Dendritic cell treated with granulocyte-macrophage colony-stimulating factor and Interleukin-4, amounts not matched to agents 40 ng/mL and 50 ng/mL, for 4 days (primary cell): Measurements from ENCODE around the gene TBC1D5.

Experiments
- H3K27ac Mint-ChIP-seq: one replicate; pipeline ENCODE4 v1.8.0; 2022; ENCODE audit warnings: mild to moderate bottlenecking, mixed read lengths
- H3K27me3 Mint-ChIP-seq: one replicate; pipeline ENCODE4 v1.8.0; 2022; ENCODE audit warnings: mild to moderate bottlenecking, mixed read lengths
- H3K36me3 Mint-ChIP-seq: one replicate; pipeline ENCODE4 v1.8.0; 2022; ENCODE audit warnings: low read depth, mixed read lengths
- H3K4me1 Mint-ChIP-seq: one replicate; pipeline ENCODE4 v1.8.0; 2022; ENCODE audit warnings: low read depth, mixed read lengths
- H3K4me3 Mint-ChIP-seq: one replicate; pipeline ENCODE4 v1.8.0; 2022; ENCODE audit warnings: mild to moderate bottlenecking, moderate library complexity, mixed read lengths
- H3K9me3 Mint-ChIP-seq: one replicate; pipeline ENCODE4 v1.8.0; 2022; ENCODE audit warnings: mixed read lengths
- intact Hi-C: fragments of 100-400 bp; cut with micrococcal nuclease; formaldehyde crosslinking; loops from one replicate; pipeline ENCODE4 v1.15.0; 2022

The TBC1D5 gene

DNA sequence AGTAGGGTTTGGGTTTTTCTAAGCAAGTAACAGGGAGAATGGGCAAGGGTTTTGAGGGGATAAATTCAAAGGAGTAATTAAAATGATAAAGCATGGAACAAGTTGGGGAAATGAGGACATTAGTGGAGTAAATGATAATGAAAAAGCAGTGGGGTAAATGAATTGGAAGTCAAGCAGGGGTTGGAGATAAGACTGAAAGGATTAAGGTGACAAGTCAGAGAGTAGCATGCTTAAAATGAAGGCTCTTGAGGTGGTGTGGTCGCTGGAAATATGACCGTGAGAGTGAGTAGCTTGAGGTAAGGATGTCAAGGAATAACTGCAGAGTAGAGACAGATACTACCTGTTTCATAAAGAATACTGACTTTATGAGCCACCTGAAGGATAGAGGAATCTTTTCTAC, 408.5 kb downstream of the TBC1D5 start:
- Mint-ChIP-seq H3K4me3 (no peak overlapping the region), H3K4me1 (no peaks in the 10 kb centered on the region), H3K9me3 (no peaks in the 10 kb centered on the region), H3K27ac (no peak overlapping the region), H3K36me3 (peaks cover 1% of the 10 kb centered on the region), H3K27me3 (no peaks in the 10 kb centered on the region)
- intact Hi-C loops: no loop called here

DNA sequence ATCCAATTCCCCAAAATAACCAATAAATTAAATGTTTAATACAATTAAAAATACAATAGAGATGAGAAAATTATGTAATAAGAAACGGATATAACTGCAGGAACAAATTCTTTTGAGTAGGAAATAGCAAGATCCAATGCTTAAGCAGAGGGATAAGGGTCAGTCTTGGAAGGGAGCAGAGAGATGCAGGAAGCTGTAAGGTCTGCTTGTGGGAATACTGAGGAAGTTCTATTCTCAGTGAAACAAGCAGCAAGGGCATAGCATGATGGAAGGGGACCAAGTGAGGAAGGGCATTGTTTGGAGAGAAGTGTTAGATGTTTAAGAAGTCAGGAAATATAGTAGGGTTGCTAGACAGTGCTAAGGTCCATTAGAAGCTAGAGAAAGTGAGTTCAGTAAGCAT, 409.0 kb downstream of the TBC1D5 start:
- Mint-ChIP-seq H3K36me3 (peaks cover 6% of the 10 kb centered on the region), H3K4me3 (no peak overlapping the region), H3K27ac (no peak overlapping the region), H3K27me3 (no peaks in the 10 kb centered on the region), H3K4me1 (no peaks in the 10 kb centered on the region), H3K9me3 (no peaks in the 10 kb centered on the region)
- intact Hi-C loops: no loop called here

DNA sequence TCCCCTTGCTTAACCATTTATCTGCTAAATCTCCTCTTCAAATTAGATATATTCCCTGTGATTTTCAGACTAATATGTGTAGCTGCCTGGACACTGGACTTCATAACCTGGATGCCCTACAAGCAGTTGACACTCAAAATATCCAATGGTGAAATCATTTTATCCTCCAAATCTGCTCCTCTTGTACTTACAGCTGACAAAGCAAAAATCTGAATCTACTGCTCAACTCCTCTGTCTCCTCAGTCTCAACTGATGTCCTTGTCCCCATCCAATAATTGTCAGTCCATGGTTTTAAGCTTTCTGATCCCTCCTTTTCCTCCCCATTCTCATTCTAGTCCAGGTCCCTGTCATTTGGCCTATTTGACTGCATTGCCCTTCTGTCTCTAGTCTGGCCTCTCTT, 411.8 kb downstream of the TBC1D5 start:
- no peak overlapping the region for H3K4me3 Mint-ChIP-seq
- H3K27me3 Mint-ChIP-seq: no peaks in the 10 kb centered on the region
- H3K36me3 Mint-ChIP-seq: peaks cover 9% of the 10 kb centered on the region
- H3K27ac Mint-ChIP-seq: no peak overlapping the region
- no peaks in the 10 kb centered on the region for H3K9me3 Mint-ChIP-seq
- intact Hi-C loops: no loop called here
- H3K4me1 Mint-ChIP-seq: no peaks in the 10 kb centered on the region

DNA sequence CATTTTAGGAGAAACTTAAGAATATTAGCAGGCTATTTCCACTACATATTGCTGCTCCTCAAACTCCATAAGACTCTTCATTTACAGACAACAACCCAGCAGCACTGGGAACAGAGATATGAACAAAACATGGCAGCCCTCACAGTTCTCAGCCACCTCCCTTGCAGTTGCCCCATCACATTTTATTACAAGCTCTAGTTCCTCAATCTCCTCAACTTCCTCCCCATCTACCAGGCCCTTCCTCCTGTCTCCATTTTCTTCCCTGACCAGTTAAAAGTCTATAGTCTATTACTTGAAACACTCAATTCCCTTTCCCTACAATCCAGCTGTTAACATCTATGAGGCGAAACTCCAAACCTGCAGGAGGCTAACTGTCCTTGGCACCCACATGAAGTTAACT, 412.5 kb downstream of the TBC1D5 start:
- no peak overlapping the region for H3K4me3 Mint-ChIP-seq
- H3K9me3 Mint-ChIP-seq: no peaks in the 10 kb centered on the region
- no peaks in the 10 kb centered on the region for H3K27me3 Mint-ChIP-seq
- no peaks in the 10 kb centered on the region for H3K4me1 Mint-ChIP-seq
- no peak overlapping the region for H3K27ac Mint-ChIP-seq
- intact Hi-C loops: no loop called here
- H3K36me3 Mint-ChIP-seq: peaks cover 15% of the 10 kb centered on the region

DNA sequence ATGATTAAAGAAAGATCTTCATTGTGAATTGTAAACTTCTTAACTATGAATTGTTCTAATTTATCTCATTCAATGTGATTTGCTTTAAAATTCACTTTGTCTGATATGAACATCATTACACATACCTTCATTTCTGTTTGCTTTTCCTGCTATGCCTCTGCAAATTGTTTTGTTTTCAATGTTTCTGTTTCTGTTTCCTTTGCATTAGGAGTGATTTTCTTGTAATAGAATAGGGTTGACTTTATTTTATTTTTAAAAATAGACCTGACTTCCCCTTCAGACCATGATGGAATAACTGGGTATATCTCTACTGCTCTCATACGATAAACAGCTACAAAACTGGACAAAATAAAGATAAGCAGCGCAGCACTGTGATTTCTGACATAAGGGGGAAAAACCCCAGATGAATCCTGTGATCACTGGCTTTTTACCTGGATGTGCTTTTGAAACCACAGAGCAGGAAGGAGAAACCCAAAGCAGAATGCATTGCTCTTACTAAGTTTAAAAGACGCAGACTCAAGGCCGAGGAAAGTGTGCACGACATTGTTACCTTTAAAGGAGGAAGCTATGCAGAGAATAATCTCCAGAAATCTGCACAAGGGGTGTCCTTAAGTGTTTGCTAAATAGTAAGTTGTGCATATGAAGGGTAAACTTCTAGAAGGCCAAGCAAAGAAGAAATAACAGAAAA, 420.2 kb downstream of the TBC1D5 start:
- Mint-ChIP-seq H3K27ac (no peak overlapping the region), H3K9me3 (no peaks in the 10 kb centered on the region), H3K4me1 (peaks cover 6% of the 10 kb centered on the region), H3K4me3 (no peak overlapping the region), H3K27me3 (no peaks in the 10 kb centered on the region), H3K36me3 (peaks cover 20% of the 10 kb centered on the region)
- intact Hi-C loops: no loop called here

DNA sequence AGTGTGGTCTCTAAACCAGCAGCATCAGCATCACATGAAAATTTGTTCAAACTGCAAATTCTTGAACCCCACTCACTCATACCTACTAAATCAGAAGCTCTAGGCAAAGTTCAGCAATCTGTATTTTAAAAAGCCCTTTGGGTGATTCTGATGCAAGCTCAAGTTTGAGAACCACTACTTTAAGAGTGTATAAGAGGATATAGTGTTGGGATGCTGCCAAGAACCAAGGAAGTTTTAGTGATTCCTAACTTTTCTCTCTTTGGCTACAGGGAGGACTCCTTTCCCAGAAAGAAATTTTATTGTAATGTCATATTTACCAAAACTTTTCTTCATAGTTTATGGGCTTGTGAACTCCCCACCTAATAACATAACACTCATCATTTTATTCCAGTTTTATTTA, 422.2 kb downstream of the TBC1D5 start:
- Mint-ChIP-seq H3K9me3 (no peaks in the 10 kb centered on the region), H3K4me3 (no peak overlapping the region), H3K27me3 (no peaks in the 10 kb centered on the region), H3K36me3 (peaks cover 15% of the 10 kb centered on the region), H3K4me1 (peaks cover 6% of the 10 kb centered on the region), H3K27ac (no peak overlapping the region)
- intact Hi-C loops: no loop called here

DNA sequence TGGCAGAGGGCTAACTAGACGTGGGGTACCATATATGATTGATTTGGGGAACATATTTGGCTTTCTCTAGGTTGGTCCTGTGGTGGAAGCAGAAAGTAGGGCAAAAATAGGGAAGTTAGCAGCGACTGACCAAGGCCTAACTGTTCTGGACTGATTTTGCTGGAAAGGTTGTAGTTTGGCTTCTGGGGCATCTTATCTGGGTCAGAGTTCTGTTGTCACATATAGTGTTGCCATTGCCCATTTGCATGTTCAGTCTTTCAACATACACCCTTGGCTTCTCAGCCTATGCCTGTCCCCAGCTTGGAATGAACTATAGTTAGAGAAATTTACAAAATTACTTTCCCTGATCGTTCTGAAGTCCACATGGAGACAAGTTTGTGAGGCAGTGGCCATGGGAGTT, 426.5 kb downstream of the TBC1D5 start:
- intact Hi-C loops: no loop called here
- H3K27ac Mint-ChIP-seq: no peak overlapping the region
- no peaks in the 10 kb centered on the region for H3K9me3 Mint-ChIP-seq
- no peak overlapping the region for H3K4me3 Mint-ChIP-seq
- no peaks in the 10 kb centered on the region for H3K27me3 Mint-ChIP-seq
- H3K36me3 Mint-ChIP-seq: peaks cover 13% of the 10 kb centered on the region
- H3K4me1 Mint-ChIP-seq: no peaks in the 10 kb centered on the region

DNA sequence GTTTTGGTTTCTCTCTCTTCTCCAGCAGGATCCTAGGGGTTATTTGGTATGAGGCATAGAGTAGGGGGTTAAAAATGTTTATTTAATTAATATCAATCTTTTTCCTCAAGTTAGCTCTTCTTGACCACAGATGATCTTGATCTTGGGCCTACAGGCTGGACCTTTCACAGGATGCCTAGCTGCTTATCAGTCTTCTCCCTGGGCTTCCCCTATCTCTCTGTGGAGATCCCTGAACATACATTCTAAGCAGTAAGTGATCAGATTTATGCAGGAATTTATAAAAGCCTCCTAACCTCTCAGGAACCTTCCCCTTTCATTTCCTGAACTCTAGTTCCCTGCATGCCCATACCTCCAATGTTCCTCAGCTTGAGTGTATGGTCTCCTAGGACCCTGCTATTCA, 428.3 kb downstream of the TBC1D5 start:
- no peak overlapping the region for H3K27ac Mint-ChIP-seq
- H3K4me1 Mint-ChIP-seq: no peaks in the 10 kb centered on the region
- intact Hi-C loops: no loop called here
- no peak overlapping the region for H3K4me3 Mint-ChIP-seq
- H3K27me3 Mint-ChIP-seq: no peaks in the 10 kb centered on the region
- H3K36me3 Mint-ChIP-seq: peaks cover 6% of the 10 kb centered on the region
- H3K9me3 Mint-ChIP-seq: no peaks in the 10 kb centered on the region

DNA sequence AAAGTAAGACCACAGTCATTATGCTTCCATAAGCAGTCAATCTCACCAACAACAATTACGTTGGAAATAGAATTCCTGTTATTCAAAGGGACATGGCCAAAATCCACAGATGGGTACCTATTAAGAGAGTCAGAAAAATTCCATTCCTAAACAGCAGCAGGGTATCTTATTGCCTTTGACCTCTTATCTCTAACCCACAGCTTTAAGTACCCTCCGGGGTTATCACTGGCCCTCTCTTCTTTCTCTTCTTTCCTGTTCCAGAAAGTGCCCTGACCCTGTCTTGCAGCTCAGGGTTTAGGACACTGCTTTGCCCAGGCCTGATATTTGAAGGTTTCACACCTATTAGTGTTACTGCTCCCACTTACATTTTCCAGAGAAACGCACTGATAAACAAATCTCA, 428.7 kb downstream of the TBC1D5 start:
- Mint-ChIP-seq H3K36me3 (peaks cover 2% of the 10 kb centered on the region), H3K27me3 (no peaks in the 10 kb centered on the region), H3K4me3 (no peak overlapping the region), H3K27ac (no peak overlapping the region), H3K4me1 (no peaks in the 10 kb centered on the region), H3K9me3 (no peaks in the 10 kb centered on the region)
- intact Hi-C loops: no loop called here

DNA sequence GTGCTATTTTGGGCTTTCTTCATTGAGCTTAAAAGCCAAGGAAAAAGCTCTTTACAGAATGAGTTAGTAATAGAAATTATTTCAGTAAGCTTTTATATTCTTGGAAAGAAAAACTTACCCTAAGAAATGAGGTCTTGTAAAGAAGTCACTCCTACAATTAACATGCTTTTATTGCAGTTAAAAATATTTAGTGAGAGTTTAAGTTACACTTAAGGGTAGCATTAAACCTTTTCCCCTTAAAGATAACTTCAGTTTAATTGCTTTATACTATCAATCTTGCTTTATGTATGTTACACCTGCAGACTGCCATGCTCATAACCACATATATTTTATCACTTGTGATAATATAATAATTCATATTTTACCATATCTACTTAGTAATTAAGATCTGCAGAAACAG, 431.4 kb downstream of the TBC1D5 start:
- Mint-ChIP-seq H3K4me1 (no peaks in the 10 kb centered on the region), H3K4me3 (no peak overlapping the region), H3K27me3 (no peaks in the 10 kb centered on the region), H3K27ac (no peak overlapping the region), H3K36me3 (peaks cover 1% of the 10 kb centered on the region), H3K9me3 (no peaks in the 10 kb centered on the region)
- intact Hi-C loops: no loop called here

DNA sequence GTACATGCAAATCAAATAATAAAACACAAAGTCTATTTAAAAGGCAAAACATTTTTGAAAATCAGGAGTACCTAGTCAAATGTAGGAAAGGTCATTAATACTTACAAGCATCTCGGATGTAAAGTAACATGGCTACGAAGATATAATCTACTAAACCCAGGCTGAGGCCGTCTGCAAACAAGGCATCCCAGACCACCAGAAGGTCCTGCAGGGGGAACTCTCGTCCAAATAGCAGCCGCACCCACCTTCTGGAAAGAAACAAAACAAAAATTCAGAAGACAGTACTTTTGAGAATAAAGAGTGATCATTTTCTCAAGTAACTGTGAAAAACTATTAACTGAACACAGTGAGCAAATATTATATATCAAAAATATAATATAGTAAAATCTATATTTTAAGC, 434.5 kb downstream of the TBC1D5 start:
- H3K27me3 Mint-ChIP-seq: no peaks in the 10 kb centered on the region
- no peaks in the 10 kb centered on the region for H3K4me1 Mint-ChIP-seq
- intact Hi-C loops: no loop called here
- H3K36me3 Mint-ChIP-seq: peaks cover 13% of the 10 kb centered on the region
- H3K9me3 Mint-ChIP-seq: no peaks in the 10 kb centered on the region
- no peak overlapping the region for H3K4me3 Mint-ChIP-seq
- H3K27ac Mint-ChIP-seq: no peak overlapping the region

DNA sequence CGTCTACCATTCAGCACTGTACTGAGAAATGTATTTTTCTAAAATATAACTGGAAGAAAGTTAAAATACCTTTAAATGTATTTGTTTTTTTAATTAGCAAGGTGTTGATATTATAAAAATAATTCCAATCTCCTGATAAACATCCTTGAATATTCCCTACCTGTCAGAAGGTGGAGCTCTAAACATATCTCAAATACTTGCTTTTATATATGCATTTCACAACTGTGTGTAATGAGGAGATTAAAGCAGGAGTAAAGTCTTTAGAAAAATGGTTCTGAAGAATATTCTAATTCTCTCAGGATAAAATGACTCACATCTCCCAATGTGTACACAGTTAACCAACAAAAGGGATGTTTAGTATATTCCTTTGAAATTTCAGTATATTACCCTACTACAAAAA, 434.9 kb downstream of the TBC1D5 start:
- Mint-ChIP-seq H3K4me3 (no peak overlapping the region), H3K9me3 (no peaks in the 10 kb centered on the region), H3K36me3 (peaks cover 13% of the 10 kb centered on the region), H3K27me3 (no peaks in the 10 kb centered on the region), H3K4me1 (no peaks in the 10 kb centered on the region), H3K27ac (no peak overlapping the region)
- intact Hi-C loops: no loop called here

DNA sequence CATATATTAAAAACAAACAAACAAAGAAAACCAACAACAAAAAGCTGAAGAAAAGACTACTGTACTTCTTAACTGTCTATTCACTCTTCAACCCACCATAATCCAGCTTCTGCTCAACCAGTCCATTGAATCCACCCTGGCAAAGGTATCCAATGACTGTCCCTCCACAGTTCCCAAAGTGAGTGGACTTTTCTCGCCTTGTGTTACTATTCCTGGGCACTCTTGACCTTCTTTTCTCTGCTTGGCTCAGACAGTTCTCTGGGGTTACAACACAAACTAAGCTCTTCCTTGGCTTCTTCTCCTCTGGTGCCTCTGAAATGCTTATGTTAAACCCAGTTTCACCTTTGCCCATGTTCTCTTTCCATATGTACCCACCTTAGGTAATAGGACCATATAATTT, 437.5 kb downstream of the TBC1D5 start:
- no peak overlapping the region for H3K4me3 Mint-ChIP-seq
- intact Hi-C loops: no loop called here
- no peaks in the 10 kb centered on the region for H3K27me3 Mint-ChIP-seq
- peaks cover 13% of the 10 kb centered on the region for H3K36me3 Mint-ChIP-seq
- H3K4me1 Mint-ChIP-seq: peaks cover 5% of the 10 kb centered on the region
- H3K9me3 Mint-ChIP-seq: no peaks in the 10 kb centered on the region
- no peak overlapping the region for H3K27ac Mint-ChIP-seq

DNA sequence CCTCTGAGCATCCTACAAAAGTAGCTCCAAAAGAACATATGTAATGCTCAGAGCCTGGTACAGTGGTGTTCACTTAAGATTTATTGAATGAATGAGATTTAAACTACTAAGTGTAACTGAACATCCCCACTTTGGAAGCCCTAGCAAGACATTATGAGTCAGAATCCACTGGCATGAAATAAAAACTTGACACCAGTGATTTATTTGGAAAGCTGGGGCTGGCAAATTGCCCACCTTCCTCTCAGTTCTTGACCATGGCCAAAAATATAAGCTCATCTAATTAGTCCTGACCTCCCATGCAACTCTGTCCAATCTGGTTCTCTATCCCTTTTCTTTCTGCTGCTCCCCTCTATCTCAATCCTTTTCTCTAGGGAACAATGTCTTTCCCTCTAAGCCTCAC, 439.7 kb downstream of the TBC1D5 start:
- no peaks in the 10 kb centered on the region for H3K9me3 Mint-ChIP-seq
- H3K27me3 Mint-ChIP-seq: no peaks in the 10 kb centered on the region
- intact Hi-C loops: no loop called here

DNA sequence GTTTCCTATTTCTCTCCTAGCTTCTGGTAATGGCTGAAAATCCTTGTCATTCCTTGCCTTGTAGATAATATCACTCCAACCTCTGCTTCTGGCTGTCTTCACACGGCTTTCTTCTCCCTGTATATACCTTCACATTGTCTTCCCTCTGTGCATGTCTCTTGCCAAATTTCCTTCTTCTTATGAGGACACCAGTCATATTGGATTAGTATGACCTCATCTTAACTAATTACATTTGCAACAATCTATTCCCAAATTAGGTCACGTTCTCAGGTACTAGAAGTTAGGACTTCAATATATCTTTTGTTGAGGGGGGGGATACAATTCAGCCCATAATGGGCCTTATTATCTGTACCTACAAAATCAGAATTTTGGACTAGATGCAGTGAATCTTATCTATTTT, 440.3 kb downstream of the TBC1D5 start:
- H3K9me3 Mint-ChIP-seq: no peaks in the 10 kb centered on the region
- H3K4me3 Mint-ChIP-seq: no peak overlapping the region
- intact Hi-C loops: no loop called here
- peaks cover 24% of the 10 kb centered on the region for H3K36me3 Mint-ChIP-seq
- peaks cover 5% of the 10 kb centered on the region for H3K4me1 Mint-ChIP-seq
- H3K27me3 Mint-ChIP-seq: no peaks in the 10 kb centered on the region
- no peak overlapping the region for H3K27ac Mint-ChIP-seq

More for the DNA sequence above, 439.7 kb downstream of the TBC1D5 start:
- H3K4me3 Mint-ChIP-seq: no peak overlapping the region
- H3K36me3 Mint-ChIP-seq: peaks cover 20% of the 10 kb centered on the region
- H3K4me1 Mint-ChIP-seq: peaks cover 5% of the 10 kb centered on the region
- H3K27ac Mint-ChIP-seq: no peak overlapping the region
